Ovary (tissue), 3 donors: ENCODE results near the gene ARHGAP10.

ENCODE experiments used
- EP300 ChIP-seq: sonication (generic); formaldehyde crosslinking; IDR thresholded peaks from one replicate; pipeline ENCODE4 v1.6.1; 2017; ENCODE audit warnings: antibody characterized with exemption
- TF ChIP-seq, protein P1 (sequence below), 3 donors: fragments of 450-650 bp in 2 of 3; fragments of 200-600 bp in 1 of 3; IDR thresholded peaks; one replicate each; pipeline versions ENCODE4 v1.5.1 to v1.8.0; 2016 to 2022; ENCODE audit warnings: antibody characterized with exemption in 3 of 3, mild to moderate bottlenecking in 1 of 3
- donor health status: DM: no; HTN: no; CAD: no.

DNA sequence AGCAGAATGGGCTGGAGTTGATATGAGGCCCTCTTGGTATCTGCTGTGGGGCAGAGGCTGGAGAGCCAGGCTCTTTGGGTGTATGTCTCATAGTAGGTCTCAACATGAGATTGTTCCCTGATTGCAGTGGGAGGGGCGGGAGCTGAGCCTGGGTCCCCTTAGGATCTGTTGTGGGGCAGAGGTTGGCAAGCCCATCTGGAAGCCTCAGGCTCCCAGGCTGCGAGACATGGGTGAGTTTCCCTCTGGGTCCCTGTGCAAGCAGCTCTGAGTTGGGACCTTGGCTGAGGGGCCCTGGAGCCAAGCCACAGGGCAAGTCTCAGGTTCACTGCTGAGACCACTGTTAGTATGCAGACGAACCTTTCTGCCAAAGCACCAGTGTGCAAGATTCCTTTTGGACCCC lies 201.9 kb downstream of the ARHGAP10 start:
- TF ChIP-seq, protein P1, sequence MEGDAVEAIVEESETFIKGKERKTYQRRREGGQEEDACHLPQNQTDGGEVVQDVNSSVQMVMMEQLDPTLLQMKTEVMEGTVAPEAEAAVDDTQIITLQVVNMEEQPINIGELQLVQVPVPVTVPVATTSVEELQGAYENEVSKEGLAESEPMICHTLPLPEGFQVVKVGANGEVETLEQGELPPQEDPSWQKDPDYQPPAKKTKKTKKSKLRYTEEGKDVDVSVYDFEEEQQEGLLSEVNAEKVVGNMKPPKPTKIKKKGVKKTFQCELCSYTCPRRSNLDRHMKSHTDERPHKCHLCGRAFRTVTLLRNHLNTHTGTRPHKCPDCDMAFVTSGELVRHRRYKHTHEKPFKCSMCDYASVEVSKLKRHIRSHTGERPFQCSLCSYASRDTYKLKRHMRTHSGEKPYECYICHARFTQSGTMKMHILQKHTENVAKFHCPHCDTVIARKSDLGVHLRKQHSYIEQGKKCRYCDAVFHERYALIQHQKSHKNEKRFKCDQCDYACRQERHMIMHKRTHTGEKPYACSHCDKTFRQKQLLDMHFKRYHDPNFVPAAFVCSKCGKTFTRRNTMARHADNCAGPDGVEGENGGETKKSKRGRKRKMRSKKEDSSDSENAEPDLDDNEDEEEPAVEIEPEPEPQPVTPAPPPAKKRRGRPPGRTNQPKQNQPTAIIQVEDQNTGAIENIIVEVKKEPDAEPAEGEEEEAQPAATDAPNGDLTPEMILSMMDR (IDR thresholded peaks at IDR 0.05) = no peak
- TF ChIP-seq EP300 = no peak
